Hematopoietic multipotent progenitor cell treated with erythropoietin and hydrocortisone succinate and interleukin-3 and kit ligand, for 15 days (in vitro differentiated cells): ENCODE results near the gene SRGAP3.

Experiments
- DNase-seq: peaks from one replicate; pipeline ENCODE4 v3.0.0-alpha.2; 2015; ENCODE audit warnings: low spot score

SRGAP3 gene

GRCh38 chr3:9047452-9048346, 201.7 kb downstream of the SRGAP3 start:
- DNase-seq, result no peak

- DNase-seq, result no peak
Observed at GRCh38 chr3:9045371-9045770, 204.1 kb downstream of the SRGAP3 start.

GRCh38 chr3:9043063-9043462, 206.4 kb downstream of the SRGAP3 start:
- DNase-seq, result no peak

- no peak for DNase-seq
Observed at GRCh38 chr3:9041626-9042025, 207.8 kb downstream of the SRGAP3 start.

- no peak for DNase-seq
Observed at GRCh38 chr3:9040996-9041395, 208.4 kb downstream of the SRGAP3 start.

GRCh38 chr3:9037144-9037711, 212.2 kb downstream of the SRGAP3 start:
- no peak for DNase-seq

- no peak for DNase-seq
Observed at GRCh38 chr3:9036404-9037131, 212.9 kb downstream of the SRGAP3 start.

- DNase-seq, result no peak
Observed at GRCh38 chr3:9035961-9036360, 213.5 kb downstream of the SRGAP3 start.

GRCh38 chr3:9035473-9035872, 214.0 kb downstream of the SRGAP3 start:
- DNase-seq, result no peak

- no peak for DNase-seq
Observed at GRCh38 chr3:9033867-9034266, 215.6 kb downstream of the SRGAP3 start.

GRCh38 chr3:9032231-9032777, 217.1 kb downstream of the SRGAP3 start:
- DNase-seq, result no peak

GRCh38 chr3:9030034-9030433, 219.4 kb downstream of the SRGAP3 start:
- DNase-seq, result no peak

- DNase-seq, result no peak
Observed at GRCh38 chr3:9028134-9028533, 221.3 kb downstream of the SRGAP3 start.

- DNase-seq, result no peak
Observed at GRCh38 chr3:9026320-9027045, 223.0 kb downstream of the SRGAP3 start.

GRCh38 chr3:9024341-9024740, 225.1 kb downstream of the SRGAP3 start:
- no peak for DNase-seq

- no peak for DNase-seq
Observed at GRCh38 chr3:9023226-9023590, 226.2 kb downstream of the SRGAP3 start.

- DNase-seq, result no peak
Observed at GRCh38 chr3:9022305-9023225, 226.9 kb downstream of the SRGAP3 start.

GRCh38 chr3:9021271-9022009, 228.0 kb downstream of the SRGAP3 start:
- DNase-seq, result no peak

GRCh38 chr3:9020426-9020825, 229.0 kb downstream of the SRGAP3 start:
- no peak for DNase-seq

- DNase-seq, result no peak
Observed at GRCh38 chr3:9019259-9019961, 230.0 kb downstream of the SRGAP3 start.
